ENCODE results near the gene RUNX1.

DNA sequence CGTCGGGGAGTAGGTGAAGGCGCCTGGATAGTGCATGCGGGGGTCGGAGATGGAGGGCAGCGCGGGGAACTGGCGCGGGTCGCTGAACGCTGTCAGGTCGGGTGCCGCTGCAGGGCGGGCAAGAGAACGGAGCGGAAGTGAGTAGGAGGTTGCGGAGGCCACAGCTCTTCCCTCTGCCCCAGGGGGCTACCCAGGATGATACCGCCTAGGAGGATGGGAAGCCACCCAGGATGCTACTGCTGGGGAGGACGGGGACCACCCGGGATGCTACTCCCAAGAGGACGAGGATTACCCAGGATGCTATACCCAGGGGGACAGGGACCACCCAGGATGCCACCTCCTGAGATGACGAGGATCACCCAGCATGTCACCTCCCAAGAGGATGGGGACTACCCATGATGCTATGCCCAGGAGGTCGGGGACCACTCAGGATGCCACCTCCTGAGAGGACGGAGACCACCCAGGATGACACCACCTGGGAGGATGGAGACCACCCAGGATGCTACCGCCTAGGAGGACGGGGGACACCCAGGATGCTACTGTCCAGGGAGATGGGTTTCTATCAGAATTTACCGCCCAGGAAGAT lies 256.5 kb downstream of the RUNX1 start:
- TF ChIP-seq CTCF (IDR thresholded peaks at IDR 0.05 in 8 of 11, conservative IDR thresholded peaks at IDR 0.05 in 3 of 11) (no peak), POLR2AphosphoS5 (IDR thresholded peaks at IDR 0.05) (no peak), POLR2A (IDR thresholded peaks at IDR 0.05) (no peak)

Measured in spleen (tissue), 7 donors.